MCF 10A (cell line): ENCODE results near the gene RPS19BP1. TPM values are rescaled to one million over a fixed set of nuclear protein-coding genes. Genes with fewer than 3 reads are reported as not detected.

Source experiments
- BruUV-seq: library from RNA; stranded (reverse); fragments of 400-500 nt; replicated peaks from 2 replicates; lab custom pipeline; 2021; lab: Mats Ljungman, UMichigan
- CTCF ChIA-PET: fragments of 300-600 bp; sonication (Branson Sonifier 250); formaldehyde crosslinking; extraction: SDS; loops from one replicate; lab custom pipeline; 2021; ENCODE audit warnings: antibody characterized with exemption, inconsistent platforms; lab: Yijun Ruan, JAX
- POLR2A ChIA-PET: fragments of 300-600, 350-650 bp; sonication (Branson Sonifier 250); formaldehyde crosslinking; extraction: SDS; loops from one replicate; lab custom pipeline; 2020; ENCODE audit warnings: antibody characterized with exemption, inconsistent platforms; lab: Yijun Ruan, JAX
- DNase-seq: peaks from one replicate; pipeline ENCODE4 v3.0.0-alpha.2; 2018; ENCODE audit not compliant: unreplicated experiment
- H3K27ac Mint-ChIP-seq: one replicate; pipeline ENCODE4 v1.8.0; 2022; ENCODE audit warnings: mild to moderate bottlenecking, low read depth, mixed read lengths; ENCODE audit not compliant: unreplicated experiment
- H3K27me3 Mint-ChIP-seq: one replicate; pipeline ENCODE4 v1.8.0; 2022; ENCODE audit warnings: mixed read lengths; ENCODE audit not compliant: insufficient read depth, unreplicated experiment
- H3K36me3 Mint-ChIP-seq: one replicate; pipeline ENCODE4 v1.8.0; 2022; ENCODE audit warnings: mild to moderate bottlenecking, moderate library complexity, mixed read lengths; ENCODE audit not compliant: insufficient read depth, unreplicated experiment
- H3K4me1 Mint-ChIP-seq: one replicate; pipeline ENCODE4 v1.8.0; 2022; ENCODE audit warnings: mixed read lengths; ENCODE audit not compliant: insufficient read depth, unreplicated experiment
- H3K4me3 Mint-ChIP-seq: one replicate; pipeline ENCODE4 v1.8.0; 2022; ENCODE audit warnings: mild to moderate bottlenecking, moderate library complexity, mixed read lengths; ENCODE audit not compliant: unreplicated experiment
- H3K9me3 Mint-ChIP-seq: one replicate; pipeline ENCODE4 v1.8.0; 2022; ENCODE audit warnings: mixed read lengths; ENCODE audit not compliant: unreplicated experiment
- intact Hi-C: fragments of 100-400 bp; cut with micrococcal nuclease; formaldehyde crosslinking; loops from 2 replicates; pipeline ENCODE4 v1.14.1; 2022
- total RNA-seq: library from RNA; stranded (reverse); gene quantifications from 2 replicates; pipeline ENCODE4 v1.2.3, GENCODE V29; 2022
- TF ChIP-seq, protein P1 (sequence below): fragments of 200-600 bp; IDR thresholded peaks from one replicate; pipeline ENCODE4 v1.8.0; 2022; ENCODE audit warnings: antibody characterized with exemption, mild to moderate bottlenecking; ENCODE audit not compliant: unreplicated experiment

RPS19BP1 gene
- total RNA-seq, 1 experiment from 2014 or later: 104 TPM

DNA sequence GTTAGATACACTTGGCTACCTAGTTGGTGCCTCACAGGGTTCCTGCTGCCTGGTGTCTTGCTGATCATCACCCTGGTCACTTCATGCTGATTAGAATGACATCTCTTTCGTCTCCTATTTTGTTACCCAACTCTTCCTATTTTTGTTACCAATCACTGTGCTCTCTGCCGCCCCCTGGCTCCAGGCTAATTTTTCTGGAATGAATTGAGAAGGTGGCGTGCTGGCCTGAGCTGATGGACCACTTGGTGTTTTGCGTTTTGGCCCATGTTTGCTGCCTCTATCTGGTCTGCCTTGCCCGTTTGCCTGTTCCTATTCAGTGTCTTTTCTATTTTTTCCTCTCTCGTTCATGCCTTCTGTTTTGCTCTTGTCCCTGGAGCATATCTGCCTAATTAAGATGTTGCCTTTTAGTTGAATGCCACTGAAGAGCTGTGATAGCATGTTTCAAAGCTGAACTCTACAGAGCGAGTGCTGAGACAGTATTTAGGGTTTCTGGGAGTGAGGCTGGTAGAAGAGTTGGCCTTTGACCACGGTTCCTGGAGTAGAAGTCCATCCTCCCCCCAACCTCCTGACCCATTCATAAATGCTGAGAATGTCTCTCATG is 18.1 kb downstream of the RPS19BP1 start:
- BruUV-seq: no TSS peak
- Mint-ChIP-seq H3K4me3 (no peak overlapping the region), H3K27ac (no peak overlapping the region), H3K4me1 (no peaks in the 10 kb centered on the region), H3K36me3 (peaks cover 81% of the 10 kb centered on the region), H3K27me3 (no peaks in the 10 kb centered on the region), H3K9me3 (no peaks in the 10 kb centered on the region)
- DNase-seq: peak; percentile 56
- POLR2A ChIA-PET: interaction anchor here (1.8 to 1.9 kb wide), 2 partner anchors 13 to 196 kb away, joined by 5 to 6 read pairs; partner anchors contain the start of genes MIEF1 and RPL3
- intact Hi-C loops: no loop called here
- TF ChIP-seq, protein P1, sequence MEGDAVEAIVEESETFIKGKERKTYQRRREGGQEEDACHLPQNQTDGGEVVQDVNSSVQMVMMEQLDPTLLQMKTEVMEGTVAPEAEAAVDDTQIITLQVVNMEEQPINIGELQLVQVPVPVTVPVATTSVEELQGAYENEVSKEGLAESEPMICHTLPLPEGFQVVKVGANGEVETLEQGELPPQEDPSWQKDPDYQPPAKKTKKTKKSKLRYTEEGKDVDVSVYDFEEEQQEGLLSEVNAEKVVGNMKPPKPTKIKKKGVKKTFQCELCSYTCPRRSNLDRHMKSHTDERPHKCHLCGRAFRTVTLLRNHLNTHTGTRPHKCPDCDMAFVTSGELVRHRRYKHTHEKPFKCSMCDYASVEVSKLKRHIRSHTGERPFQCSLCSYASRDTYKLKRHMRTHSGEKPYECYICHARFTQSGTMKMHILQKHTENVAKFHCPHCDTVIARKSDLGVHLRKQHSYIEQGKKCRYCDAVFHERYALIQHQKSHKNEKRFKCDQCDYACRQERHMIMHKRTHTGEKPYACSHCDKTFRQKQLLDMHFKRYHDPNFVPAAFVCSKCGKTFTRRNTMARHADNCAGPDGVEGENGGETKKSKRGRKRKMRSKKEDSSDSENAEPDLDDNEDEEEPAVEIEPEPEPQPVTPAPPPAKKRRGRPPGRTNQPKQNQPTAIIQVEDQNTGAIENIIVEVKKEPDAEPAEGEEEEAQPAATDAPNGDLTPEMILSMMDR: peak; percentile 53
- CTCF ChIA-PET: interaction anchor here (0.5 to 2.0 kb wide), 11 partner anchors 9 to 1586 kb away, joined by 3 to 16 read pairs (median 4); partner anchors contain the start of gene MIEF1

DNA sequence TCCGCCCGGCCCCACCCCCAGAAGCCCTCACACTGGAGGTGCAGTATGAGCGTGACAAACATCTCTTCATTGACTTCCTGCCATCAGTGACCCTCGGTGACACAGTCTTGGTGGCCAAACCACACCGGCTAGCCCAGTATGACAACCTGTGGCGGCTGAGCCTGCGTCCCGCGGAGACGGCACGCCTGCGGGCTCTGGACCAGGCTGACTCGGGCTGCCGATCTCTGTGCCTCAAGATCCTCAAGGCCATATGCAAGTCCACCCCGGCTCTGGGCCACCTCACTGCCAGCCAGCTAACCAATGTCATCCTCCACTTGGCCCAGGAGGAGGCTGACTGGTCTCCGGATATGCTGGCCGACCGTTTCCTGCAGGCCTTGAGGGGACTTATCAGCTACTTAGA is 18.8 kb downstream of the RPS19BP1 start:
- Mint-ChIP-seq H3K27me3 (no peaks in the 10 kb centered on the region), H3K27ac (no peak overlapping the region), H3K36me3 (peaks cover 88% of the 10 kb centered on the region), H3K4me1 (no peaks in the 10 kb centered on the region), H3K4me3 (no peak overlapping the region), H3K9me3 (no peaks in the 10 kb centered on the region)
- intact Hi-C loops: no loop called here
- no TSS peak for BruUV-seq
- POLR2A ChIA-PET: interaction anchor here (1.8 to 1.9 kb wide), 2 partner anchors 12 to 195 kb away, joined by 5 to 6 read pairs; partner anchors contain the start of genes MIEF1 and RPL3
- TF ChIP-seq, protein P1: no peak
- CTCF ChIA-PET: interaction anchor here (0.5 to 2.0 kb wide), 9 partner anchors 11 to 1585 kb away, joined by 3 to 16 read pairs (median 4); partner anchors contain the start of gene MIEF1
- DNase-seq: no peak

DNA sequence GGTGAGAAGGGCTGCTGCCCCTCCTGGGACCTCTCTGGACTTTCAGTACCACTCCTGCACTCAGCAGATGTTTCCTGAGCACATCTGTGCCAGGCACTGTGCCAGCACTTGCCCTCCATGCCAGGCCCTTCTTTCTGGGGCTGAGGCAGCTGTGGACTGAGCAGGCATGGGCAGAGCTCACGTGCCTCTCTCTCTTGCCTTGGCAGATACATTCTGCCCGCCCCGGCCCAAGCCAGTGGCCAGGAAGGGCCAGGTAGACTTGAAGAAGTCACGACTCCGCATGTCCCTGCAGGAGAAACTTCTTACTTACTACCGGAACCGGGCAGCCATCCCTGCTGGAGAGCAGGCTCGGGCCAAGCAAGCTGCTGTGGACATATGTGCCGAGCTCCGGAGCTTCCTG is 20.5 kb downstream of the RPS19BP1 start:
- ChIA-PET POLR2A (interaction anchor here (1.8 to 2.2 kb wide), 2 partner anchors 8 to 10 kb away, joined by 8 to 9 read pairs; partner anchors contain the start of genes ATF4 and MIEF1), CTCF (interaction anchor here (0.7 to 2.8 kb wide), 4 partner anchors 18 to 328 kb away, joined by 3 to 8 read pairs (median 6); no protein-coding TSS in a partner anchor)
- H3K4me1 Mint-ChIP-seq: peaks cover 7% of the 10 kb centered on the region
- no peak for DNase-seq
- no peaks in the 10 kb centered on the region for H3K27me3 Mint-ChIP-seq
- intact Hi-C loops: no loop called here
- no peak overlapping the region for H3K27ac Mint-ChIP-seq
- BruUV-seq: no TSS peak
- H3K36me3 Mint-ChIP-seq: peaks cover 99% of the 10 kb centered on the region
- TF ChIP-seq, protein P1: no peak
- no peak overlapping the region for H3K4me3 Mint-ChIP-seq
- H3K9me3 Mint-ChIP-seq: no peaks in the 10 kb centered on the region

DNA sequence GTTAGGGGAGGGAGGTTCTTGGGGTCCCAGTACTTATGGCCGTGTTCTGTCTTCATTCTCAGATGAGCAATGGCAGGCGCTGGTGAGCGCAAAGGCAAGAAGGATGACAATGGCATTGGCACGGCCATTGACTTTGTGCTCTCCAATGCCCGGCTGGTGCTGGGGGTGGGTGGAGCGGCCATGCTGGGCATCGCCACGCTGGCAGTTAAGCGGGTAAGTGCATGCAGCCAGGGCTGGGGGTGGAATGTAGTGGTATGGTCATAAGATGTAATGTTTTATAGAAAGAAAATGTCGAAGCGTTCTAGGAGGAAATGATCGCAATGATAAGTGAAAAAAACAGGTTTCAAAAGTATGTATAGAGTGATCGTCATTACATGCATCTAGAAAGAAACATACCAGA is 21.3 kb downstream of the RPS19BP1 start:
- no peak overlapping the region for H3K4me3 Mint-ChIP-seq
- no TSS peak for BruUV-seq
- H3K4me1 Mint-ChIP-seq: peaks cover 8% of the 10 kb centered on the region
- ChIA-PET CTCF (interaction anchor here (0.7 to 2.8 kb wide), 6 partner anchors 15 to 642 kb away, joined by 3 to 9 read pairs (median 5); no protein-coding TSS in a partner anchor), POLR2A (interaction anchor here (1.8 to 2.2 kb wide), 2 partner anchors 9 kb away, joined by 8 to 9 read pairs; partner anchors contain the start of genes ATF4 and MIEF1)
- no peak overlapping the region for H3K27ac Mint-ChIP-seq
- intact Hi-C loops: no loop called here
- DNase-seq: no peak
- TF ChIP-seq, protein P1: no peak
- H3K36me3 Mint-ChIP-seq: peaks cover 99% of the 10 kb centered on the region
- H3K9me3 Mint-ChIP-seq: no peaks in the 10 kb centered on the region
- H3K27me3 Mint-ChIP-seq: no peaks in the 10 kb centered on the region
